Stimulated activated CD8-positive, alpha-beta memory T cell treated with anti-CD3 and anti-CD28 coated beads, Interleukin-4, amount 100 ng/mL, for 4 hours (primary cell): ENCODE data around the gene PHLPP2.
"Not testable (repeated sequence)": the region's sequence is repeated elsewhere in the genome, so short reads cannot be mapped to it uniquely, and the experiment has no call there.

Experiments used
- DNase-seq, 2 donors: peaks; one replicate each; pipeline ENCODE4 v3.0.0-alpha.2; 2020; ENCODE audit warnings: low read depth in 2 of 2, low spot score in 1 of 2

PHLPP2 gene

GRCh38 chr16:71625113-71625850 is 99.2 kb downstream of the PHLPP2 start:
- no peak for DNase-seq

GRCh38 chr16:71623597-71623996 is 100.9 kb downstream of the PHLPP2 start:
- DNase-seq: no peak

- no peak for DNase-seq
Measured at GRCh38 chr16:71622088-71622487, 102.4 kb downstream of the PHLPP2 start.

- no peak for DNase-seq
Measured at GRCh38 chr16:71618429-71618828, 106.1 kb downstream of the PHLPP2 start.

- DNase-seq: not testable (repeated sequence)
Measured at GRCh38 chr16:71614956-71615355, 109.5 kb downstream of the PHLPP2 start.

GRCh38 chr16:71610936-71611871 is 113.3 kb downstream of the PHLPP2 start:
- DNase-seq: peak; percentile 38 to 63

GRCh38 chr16:71610447-71610846 is 114.1 kb downstream of the PHLPP2 start:
- no peak for DNase-seq

GRCh38 chr16:71609066-71609465 is 115.4 kb downstream of the PHLPP2 start:
- DNase-seq: no peak

- no peak for DNase-seq
Measured at GRCh38 chr16:71600822-71601221, 123.7 kb downstream of the PHLPP2 start.

- DNase-seq: not testable (repeated sequence)
Measured at GRCh38 chr16:71598426-71598825, 126.1 kb downstream of the PHLPP2 start.

GRCh38 chr16:71595340-71595826 is 129.1 kb downstream of the PHLPP2 start:
- not testable (repeated sequence) for DNase-seq
